RWPE2 (cell line): ENCODE data around the gene GMDS.

Source experiments
- ATAC-seq: fragments of 200-7000 bp; cut with Tn5 transposase; 3 replicates; pipeline ENCODE4 v1.9.1; 2021; ENCODE audit warnings: low read depth
- DNase-seq: peaks from one replicate; pipeline ENCODE4 v3.0.0-alpha.2; 2020; ENCODE audit warnings: low spot score
- H3K27ac ChIP-seq: fragments of 450-650 bp; 2 replicates; pipeline ENCODE4 v1.5.1; 2017; ENCODE audit warnings: mild to moderate bottlenecking; ENCODE audit not compliant: poor library complexity, severe bottlenecking
- H3K27me3 ChIP-seq: fragments of 250-450 bp; sonication (Bioruptor Pico); 2 replicates; pipeline ENCODE4 v1.5.1; 2021; ENCODE audit warnings: mild to moderate bottlenecking, moderate library complexity; ENCODE audit not compliant: insufficient read depth, poor library complexity, severe bottlenecking
- H3K36me3 ChIP-seq: fragments of 250-450 bp; sonication (Bioruptor Pico); 2 replicates; pipeline ENCODE4 v1.5.1; 2020; ENCODE audit warnings: low read depth, mild to moderate bottlenecking, moderate library complexity
- H3K4me1 ChIP-seq: fragments of 250-450 bp; sonication (Bioruptor Pico); 2 replicates; pipeline ENCODE4 v1.5.1; 2021; ENCODE audit warnings: mild to moderate bottlenecking, moderate library complexity; ENCODE audit not compliant: insufficient read depth, poor library complexity, severe bottlenecking
- H3K4me3 ChIP-seq: fragments of 250-450 bp; sonication (Bioruptor Pico); 2 replicates; pipeline ENCODE4 v1.5.1; 2021; ENCODE audit warnings: mild to moderate bottlenecking, moderate library complexity; ENCODE audit not compliant: severe bottlenecking
- H3K9me3 ChIP-seq: fragments of 250-450 bp; sonication (Bioruptor Pico); 2 replicates; pipeline ENCODE4 v1.5.1; 2021; ENCODE audit warnings: mild to moderate bottlenecking, moderate library complexity; ENCODE audit not compliant: severe bottlenecking
- CTCF ChIP-seq: fragments of 450-650 bp; IDR thresholded peaks from one replicate; pipeline ENCODE4 v1.5.1; 2017; ENCODE audit warnings: mild to moderate bottlenecking, moderate library complexity; ENCODE audit not compliant: poor library complexity, severe bottlenecking

The GMDS gene

DNA sequence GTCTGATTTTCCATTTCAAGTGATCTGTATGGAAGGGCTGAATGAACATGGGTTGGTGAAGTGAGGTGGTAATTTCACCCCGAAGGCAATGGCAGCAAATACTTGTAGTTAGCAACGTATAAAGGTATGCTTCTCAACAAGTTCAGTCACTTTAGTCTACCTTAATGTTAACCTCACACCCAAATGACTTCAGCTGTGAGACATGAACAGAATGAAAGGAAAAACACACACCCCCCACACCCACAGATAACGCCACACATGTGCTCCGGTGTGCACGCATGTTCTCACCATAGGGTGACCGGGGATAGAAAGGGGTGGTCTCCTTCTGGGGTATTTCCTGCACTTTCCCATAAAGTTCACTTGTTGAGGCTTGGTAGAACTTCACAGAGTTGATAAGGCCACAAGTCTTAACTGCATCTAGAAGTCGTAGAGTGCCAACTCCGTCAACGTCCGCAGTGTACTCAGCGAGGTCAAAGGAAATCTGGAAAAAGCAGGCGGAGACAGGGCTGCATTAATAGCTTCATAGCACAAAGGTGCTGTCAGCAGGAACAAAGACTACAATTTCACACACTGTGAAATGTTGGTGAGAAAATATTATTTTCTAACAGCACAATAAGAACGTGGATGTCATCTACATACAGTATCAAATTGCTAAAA lies 284.8 kb downstream of the GMDS start:
- H3K4me3 ChIP-seq: no peak overlapping the region
- H3K4me1 ChIP-seq: no peaks in the 10 kb centered on the region
- ATAC-seq: no peak
- no peak overlapping the region for H3K27ac ChIP-seq
- no peak for TF ChIP-seq CTCF
- no peaks in the 10 kb centered on the region for H3K9me3 ChIP-seq
- DNase-seq: no peak
- no peaks in the 10 kb centered on the region for H3K36me3 ChIP-seq
- no peaks in the 10 kb centered on the region for H3K27me3 ChIP-seq

GRCh38 chr6:1958257-1958656 lies 287.1 kb downstream of the GMDS start:
- ATAC-seq (no peak), DNase-seq (no peak)
- Histone ChIP-seq H3K9me3 (no peaks in the 10 kb centered on the region), H3K27ac (no peak overlapping the region), H3K4me3 (no peak overlapping the region), H3K36me3 (no peaks in the 10 kb centered on the region), H3K27me3 (no peaks in the 10 kb centered on the region), H3K4me1 (peaks cover 4% of the 10 kb centered on the region)
- no peak for TF ChIP-seq CTCF

GRCh38 chr6:1957746-1958145 lies 287.7 kb downstream of the GMDS start:
- Histone ChIP-seq H3K9me3 (no peaks in the 10 kb centered on the region), H3K4me3 (no peak overlapping the region), H3K4me1 (peaks cover 7% of the 10 kb centered on the region), H3K27me3 (no peaks in the 10 kb centered on the region), H3K27ac (no peak overlapping the region), H3K36me3 (no peaks in the 10 kb centered on the region)
- ATAC-seq (no peak), DNase-seq (no peak)
- TF ChIP-seq CTCF: no peak

DNA sequence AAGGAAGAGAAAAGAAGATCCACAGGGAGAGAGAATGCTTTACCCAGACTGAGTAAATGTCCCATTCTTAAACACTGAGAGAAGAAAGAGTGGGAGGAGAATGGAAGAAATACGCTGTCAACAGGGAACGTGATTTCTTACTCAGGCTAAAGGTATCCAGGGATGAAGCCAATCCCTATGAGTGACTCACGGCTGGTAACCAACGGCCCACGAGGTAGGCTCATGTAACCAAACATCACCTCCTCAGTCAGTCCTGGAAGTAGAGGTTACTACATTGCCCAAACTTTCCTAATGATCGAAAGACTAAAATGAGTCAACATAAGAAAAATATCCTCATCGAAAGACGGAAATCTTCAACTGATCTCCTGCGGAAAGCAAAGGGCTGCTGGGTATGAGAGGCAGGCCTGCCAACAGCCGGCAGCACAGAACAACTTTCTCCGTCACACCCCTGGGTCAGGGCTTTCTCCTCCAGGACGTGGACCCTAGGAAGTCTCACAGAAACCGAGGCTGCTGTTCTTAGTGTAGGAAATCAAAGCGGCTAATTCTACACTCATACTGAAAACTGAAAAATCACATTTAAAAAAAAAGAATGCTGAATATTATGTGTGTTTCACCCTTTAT lies 292.6 kb downstream of the GMDS start:
- DNase-seq (peak; percentile 87), ATAC-seq (peak; percentile 100)
- H3K27me3 ChIP-seq: no peaks in the 10 kb centered on the region
- no peaks in the 10 kb centered on the region for H3K9me3 ChIP-seq
- H3K4me3 ChIP-seq: no peak overlapping the region
- peaks cover 12% of the 10 kb centered on the region for H3K4me1 ChIP-seq
- no peaks in the 10 kb centered on the region for H3K36me3 ChIP-seq
- TF ChIP-seq CTCF: peak; percentile 42
- peak overlapping the region; percentile 80 for H3K27ac ChIP-seq

GRCh38 chr6:1950631-1951030 lies 294.8 kb downstream of the GMDS start:
- Histone ChIP-seq H3K9me3 (no peaks in the 10 kb centered on the region), H3K27ac (no peak overlapping the region), H3K4me1 (peaks cover 12% of the 10 kb centered on the region), H3K4me3 (no peak overlapping the region), H3K36me3 (no peaks in the 10 kb centered on the region), H3K27me3 (no peaks in the 10 kb centered on the region)
- DNase-seq: no peak
- ATAC-seq: no peak
- TF ChIP-seq CTCF: no peak
